ENCODE results near the gene DMBT1.

DNA sequence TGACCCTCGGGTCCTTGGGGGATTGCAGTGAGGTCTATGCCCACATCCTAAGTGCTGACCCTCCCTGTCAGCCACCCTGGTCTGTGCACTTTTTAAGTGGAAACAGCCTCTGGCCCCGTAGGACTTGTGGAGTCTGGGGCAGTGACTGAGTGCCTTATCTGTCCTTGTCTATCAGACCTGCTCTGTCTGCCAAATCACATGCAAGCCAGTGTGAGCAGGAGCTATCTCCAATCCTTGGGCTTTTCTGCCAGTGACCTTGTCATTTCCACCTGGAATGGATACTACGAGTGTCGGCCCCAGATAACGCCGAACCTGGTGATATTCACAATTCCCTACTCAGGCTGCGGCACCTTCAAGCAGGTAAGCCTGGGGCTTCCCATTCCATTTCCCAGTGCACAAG is 76.4 kb downstream of the DMBT1 start:
- TF ChIP-seq L3MBTL2 (conservative IDR thresholded peaks at IDR 0.05) (no peak), FOXA1 (IDR thresholded peaks at IDR 0.05) (no peak), SUZ12 (IDR thresholded peaks at IDR 0.05) (no peak), PKNOX1 (IDR thresholded peaks at IDR 0.05) (no peak), LEF1 (IDR thresholded peaks at IDR 0.05; ENCODE audit: borderline replicate concordance) (no peak), HDGF (IDR thresholded peaks at IDR 0.05; ENCODE audit: borderline replicate concordance) (no peak), BHLHE40 (IDR thresholded peaks at IDR 0.05; ENCODE audit: borderline replicate concordance) (no peak)

Data from HEK293T (cell line).